HG03457 (cell line): ENCODE measurements around the gene CCR3.

Experiments used
- ATAC-seq: cut with Tn5 transposase; IDR thresholded peaks from one replicate; pipeline ENCODE4 v1.9.1; 2021; ENCODE audit warnings: moderate number of reproducible peaks; ENCODE audit not compliant: unreplicated experiment

CCR3 gene

GRCh38 chr3:46218196-46218709 is 24.0 kb upstream of the CCR3 start:
- no peak for ATAC-seq

GRCh38 chr3:46221391-46221790 is 20.9 kb upstream of the CCR3 start:
- ATAC-seq, result no peak

DNA sequence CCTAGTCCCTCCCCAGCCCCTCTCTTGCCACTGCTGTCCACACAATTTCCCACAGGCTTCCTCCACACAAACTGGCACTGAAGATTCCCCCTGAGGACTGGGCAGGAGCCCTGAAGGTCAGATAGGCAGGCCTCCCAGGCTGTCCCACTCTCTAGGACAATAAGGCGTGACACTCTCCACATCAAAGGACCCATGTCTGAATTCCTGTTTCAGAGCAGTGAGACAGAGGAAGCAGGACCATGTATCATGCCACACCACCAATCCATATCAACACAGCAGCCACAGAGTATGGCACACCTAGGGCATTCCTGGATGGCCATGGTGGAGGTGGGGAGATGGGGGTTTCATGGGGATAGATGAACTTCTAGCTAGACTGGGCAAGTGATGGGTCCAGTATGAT is 20.3 kb upstream of the CCR3 start:
- ATAC-seq, result no peak

DNA sequence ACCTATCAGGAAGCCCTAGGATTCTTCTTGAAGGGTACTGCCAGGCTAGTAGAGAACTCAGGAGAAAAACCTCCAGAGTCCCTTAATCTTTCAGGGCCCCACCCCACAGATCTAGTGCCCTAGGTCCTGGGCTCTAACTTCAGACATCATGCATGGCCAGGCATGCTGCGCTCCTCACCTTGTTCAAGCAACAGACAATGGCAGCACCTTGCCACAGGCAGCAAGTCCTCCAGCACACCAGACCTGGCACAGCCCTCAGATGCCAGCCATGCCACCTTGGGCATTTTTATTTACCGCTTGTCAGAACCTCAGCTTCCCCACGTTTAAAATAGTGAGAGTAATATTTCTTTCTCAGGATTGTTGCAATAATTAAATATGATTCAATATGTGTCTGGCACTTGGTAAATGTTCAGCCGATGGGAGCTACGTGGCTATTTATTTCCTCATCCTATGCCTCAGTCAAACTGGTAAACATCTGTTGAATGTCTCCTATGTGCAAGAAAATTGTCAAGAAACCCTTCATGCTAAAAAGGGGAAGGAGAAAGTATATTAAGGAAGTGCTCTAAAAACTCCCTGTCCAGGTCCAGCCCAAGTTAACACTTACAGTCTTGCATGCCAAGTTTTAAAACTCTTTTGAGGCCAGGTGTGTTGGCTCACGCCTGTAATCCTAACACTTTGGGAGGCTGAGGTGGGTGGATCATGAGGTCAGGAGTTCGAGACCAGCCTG is 19.7 kb upstream of the CCR3 start:
- no peak for ATAC-seq

GRCh38 chr3:46228260-46229242 is 13.7 kb upstream of the CCR3 start:
- no peak for ATAC-seq

GRCh38 chr3:46231323-46231722 is 10.9 kb upstream of the CCR3 start:
- ATAC-seq, result no peak

- ATAC-seq, result no peak
Measured at GRCh38 chr3:46233194-46233593, 9.1 kb upstream of the CCR3 start.

DNA sequence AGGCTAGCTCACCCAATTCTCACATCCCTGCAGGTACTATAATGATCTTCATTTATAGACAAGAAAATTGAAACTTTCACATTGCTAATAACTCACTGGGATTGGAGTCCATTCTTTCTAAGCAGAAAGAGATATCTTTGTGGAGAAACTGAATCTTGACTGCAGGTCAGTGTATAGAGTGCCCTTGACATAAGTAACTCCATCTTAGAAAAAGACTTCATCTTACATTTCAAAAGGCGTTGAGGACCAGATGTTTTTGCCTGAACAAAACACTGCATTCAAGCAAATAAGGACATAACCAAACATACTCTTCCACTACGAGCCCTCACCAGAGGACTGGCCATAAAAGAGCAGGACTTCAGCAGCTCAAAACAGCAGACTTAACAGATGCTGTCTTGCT is 6.8 kb upstream of the CCR3 start:
- no peak for ATAC-seq

DNA sequence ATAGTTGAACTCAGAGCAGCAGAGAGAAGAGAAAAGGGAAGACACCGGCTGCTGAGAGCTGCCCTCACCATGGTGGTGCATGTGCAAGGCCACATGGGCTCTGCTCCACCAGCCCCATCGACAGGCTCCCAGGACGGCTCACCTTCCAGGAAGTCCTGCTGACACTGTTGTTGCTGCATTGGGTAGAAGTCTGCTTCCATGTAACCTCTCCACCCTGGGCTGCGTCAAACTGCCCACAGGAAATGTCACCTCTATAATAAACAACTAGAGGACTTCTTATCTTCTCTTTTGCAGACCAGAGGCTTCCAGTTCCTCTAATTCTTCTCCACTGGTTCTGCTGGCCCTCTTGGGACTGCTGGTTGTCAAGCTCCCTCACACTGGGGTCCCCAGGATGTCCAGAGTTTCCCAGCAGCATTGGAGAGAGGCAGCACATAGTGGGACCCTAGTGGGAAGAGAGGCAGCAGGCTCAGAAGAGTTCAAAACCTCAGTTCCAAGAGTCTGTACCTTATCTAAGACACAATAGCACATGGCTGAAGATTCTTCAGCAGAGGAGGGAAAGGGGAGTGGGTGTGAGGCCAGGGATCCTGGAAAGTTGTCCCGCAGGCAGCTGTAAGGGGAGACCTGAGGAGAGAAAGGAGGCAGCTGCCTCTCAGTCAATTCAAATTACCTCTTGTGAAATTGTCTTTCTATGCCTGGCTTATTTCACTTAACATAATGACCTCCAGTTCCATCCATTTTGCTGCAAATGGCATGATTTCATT is 5.8 kb upstream of the CCR3 start:
- no peak for ATAC-seq

- no peak for ATAC-seq
Measured at GRCh38 chr3:46238386-46238785, 3.9 kb upstream of the CCR3 start.

- ATAC-seq, result no peak
Measured at GRCh38 chr3:46239301-46239938, 2.8 kb upstream of the CCR3 start.

DNA sequence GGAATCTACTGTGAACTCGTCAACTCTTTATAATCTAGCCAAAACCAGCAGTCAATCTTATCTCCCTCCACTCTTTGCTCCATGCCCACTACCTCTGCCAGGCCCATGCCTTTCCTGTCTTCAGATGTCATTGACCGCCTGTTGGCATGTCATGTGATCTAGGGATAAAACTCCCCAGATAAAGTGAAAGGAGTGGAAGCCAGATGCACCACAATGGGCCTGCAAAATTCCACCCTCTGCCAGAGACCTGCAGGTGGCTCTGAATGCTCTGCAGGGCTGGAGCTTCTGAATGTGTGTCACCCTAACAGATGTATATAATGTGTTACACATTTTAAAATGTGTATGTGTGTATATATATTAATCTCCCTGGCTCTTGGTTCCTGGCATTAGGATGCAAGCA is 2.3 kb upstream of the CCR3 start:
- ATAC-seq, result no peak

DNA sequence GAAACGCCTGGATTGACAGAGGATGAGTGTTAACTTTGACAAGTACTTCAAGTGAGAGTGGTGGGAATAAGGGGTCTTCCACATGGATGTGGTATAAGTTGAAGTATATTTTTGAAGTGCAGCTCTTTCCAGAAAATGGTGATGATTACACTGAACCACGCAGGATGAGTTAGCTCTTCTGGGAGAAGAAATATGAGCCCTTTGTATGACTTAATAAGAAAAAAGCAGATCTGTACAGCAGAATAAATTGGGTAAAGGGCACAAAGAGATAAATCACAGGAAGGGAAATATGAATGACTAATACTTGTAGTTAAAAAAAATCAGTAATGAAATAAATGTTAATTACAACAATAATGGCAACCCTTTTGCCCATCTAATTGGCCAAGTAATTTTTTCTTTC is 1.3 kb downstream of the CCR3 start:
- ATAC-seq, result no peak

GRCh38 chr3:46245146-46245545 is 2.9 kb downstream of the CCR3 start:
- no peak for ATAC-seq

GRCh38 chr3:46252980-46253379 is 10.7 kb downstream of the CCR3 start:
- no peak for ATAC-seq

DNA sequence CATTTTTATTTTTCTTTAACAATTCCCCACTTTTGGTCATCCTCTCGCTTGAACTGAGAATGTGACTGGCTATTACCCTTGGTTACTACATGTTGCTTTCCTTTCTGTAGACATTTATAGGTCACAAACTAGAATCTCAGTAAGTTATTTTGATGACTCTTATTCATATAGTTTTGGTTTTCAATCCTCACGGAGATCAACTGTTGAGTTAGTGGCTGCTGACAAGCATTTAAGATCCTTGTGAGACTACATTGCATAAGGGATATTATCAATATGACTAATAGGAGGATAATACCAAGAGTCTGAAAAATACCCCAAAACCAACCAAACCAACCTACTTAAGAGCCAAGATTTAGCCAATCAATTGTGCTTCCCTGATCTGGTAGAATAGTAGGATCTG is 16.3 kb downstream of the CCR3 start:
- no peak for ATAC-seq

DNA sequence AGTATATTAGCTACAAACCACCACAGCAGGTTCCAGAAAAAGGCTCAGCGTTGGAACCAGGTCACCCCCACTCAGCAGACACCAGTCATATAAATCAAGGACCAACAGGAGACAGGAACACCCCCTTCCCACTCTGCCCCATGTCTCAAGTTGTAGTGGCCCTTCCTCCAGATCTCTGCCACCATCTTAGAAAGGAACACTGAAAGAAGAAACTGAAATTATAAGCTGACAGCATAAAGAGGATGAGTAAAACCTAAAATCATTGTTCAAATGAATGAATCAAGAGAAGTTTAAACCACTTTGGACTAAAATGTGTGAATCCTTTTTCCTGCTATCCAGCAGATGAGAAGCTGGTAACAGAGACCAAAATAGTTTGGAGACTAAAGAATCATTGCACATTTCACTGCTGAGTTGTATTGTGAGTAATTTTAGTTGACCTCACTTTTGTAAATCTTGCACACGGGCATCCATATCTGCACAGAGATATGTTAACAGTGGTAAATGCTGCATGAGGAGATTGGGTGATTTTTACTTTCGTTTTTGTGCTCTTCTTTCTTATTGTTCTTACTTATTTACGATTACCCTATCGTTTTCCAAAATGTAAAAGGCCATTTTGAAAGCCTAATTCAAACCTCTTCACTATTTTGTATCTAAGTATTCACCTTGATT is 19.8 kb downstream of the CCR3 start:
- ATAC-seq, result no peak

DNA sequence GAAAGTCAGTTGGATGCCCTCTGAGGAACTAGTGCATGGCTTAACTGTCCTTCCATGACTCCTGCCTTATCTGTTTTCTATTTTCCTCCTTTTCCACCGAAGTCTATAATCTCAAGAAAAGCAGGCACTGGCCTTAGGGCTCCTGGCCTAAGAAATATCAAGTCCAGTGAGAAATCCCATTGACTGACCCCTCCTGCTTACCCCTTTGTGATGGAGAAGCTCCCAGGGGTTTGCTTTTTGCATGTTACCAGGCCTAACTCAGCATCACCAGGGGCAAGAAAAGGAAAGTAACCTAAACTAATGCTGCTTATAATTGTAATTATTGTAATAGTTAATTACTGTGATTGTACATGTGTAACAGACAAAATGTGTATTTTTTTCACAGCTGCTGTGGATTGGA is 21.7 kb downstream of the CCR3 start:
- no peak for ATAC-seq

- no peak for ATAC-seq
Measured at GRCh38 chr3:46266598-46266997, 24.3 kb downstream of the CCR3 start.

DNA sequence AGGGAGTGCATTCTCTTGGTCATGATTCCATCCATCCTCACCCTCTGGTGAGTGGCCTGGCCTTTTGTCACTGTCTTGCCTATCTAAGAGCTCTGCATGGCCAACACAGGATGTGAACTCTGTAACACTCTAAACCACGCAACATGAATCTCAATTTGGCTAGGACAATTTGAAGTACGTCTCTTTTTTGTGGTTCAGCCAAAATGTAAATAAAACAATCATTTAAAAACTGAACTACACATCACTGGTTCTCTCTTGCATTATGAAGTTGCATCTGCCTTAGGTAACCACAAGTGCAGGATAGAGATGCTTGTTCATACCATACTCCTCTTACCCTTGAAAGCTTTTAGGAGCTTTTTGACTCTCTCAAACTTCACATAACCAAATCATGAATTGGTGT is 27.3 kb downstream of the CCR3 start:
- no peak for ATAC-seq
